Fibroblast of skin of right quadriceps (primary cell): ENCODE data around the gene STK40.

Experiments
- DNase-seq: peaks from one replicate; pipeline ENCODE4 v3.0.0-alpha.2; 2013

The STK40 gene

DNA sequence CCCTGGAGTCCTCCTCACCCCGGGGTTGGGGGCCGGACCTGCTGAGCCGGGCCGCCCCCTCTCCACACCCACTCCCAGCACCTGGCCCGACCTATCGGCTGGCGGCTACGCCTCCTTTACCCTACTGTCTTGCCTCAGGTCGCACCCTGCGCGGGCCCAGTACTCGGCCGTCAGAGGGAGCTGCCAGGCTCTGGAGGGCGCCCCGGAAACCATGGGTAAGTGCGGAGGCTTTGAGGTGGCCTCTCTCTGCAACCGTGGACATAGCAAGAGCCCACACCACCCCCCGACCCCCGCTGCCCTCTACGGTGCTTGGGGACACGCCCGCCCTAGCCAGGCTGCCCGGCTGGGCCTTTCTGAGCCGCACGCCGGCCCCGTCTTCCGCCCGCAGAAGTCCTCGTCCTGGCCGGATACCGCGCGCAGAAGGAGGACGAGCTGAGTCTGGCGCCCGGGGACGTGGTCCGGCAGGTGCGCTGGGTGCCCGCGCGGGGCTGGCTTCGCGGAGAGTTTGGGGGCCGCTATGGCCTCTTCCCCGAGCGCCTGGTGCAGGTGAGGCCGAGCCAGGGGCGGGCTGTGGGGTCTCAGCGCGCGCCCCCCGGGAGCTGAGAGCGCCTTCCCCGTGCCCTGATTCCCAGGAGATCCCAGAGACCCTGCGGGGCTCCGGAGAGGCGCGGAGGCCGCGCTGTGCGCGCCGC lies 79.4 kb downstream of the STK40 start, which contains the start of gene SH3D21:
Gene SH3D21, plus strand, starts transcription at position 159 of the 692 bp plus-strand sequence. Its CDS starts 53 bp downstream, at position 212.
- no peak for DNase-seq

DNA sequence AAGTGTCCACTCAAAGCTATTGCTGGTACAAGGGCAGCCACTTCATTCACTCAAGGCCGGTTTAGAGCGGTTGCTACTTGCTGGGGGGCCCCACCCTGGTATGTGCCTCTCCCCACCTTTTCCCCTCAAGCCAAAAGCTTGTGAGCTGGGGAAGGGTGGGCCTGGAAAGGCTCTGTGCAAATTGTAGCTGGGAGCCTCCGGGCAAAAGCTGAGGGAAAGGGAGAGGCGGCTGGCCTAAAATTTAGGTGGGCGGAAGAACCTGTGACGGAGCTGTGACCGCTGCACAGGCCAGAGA lies 79.9 kb downstream of the STK40 start:
- DNase-seq: no peak

DNA sequence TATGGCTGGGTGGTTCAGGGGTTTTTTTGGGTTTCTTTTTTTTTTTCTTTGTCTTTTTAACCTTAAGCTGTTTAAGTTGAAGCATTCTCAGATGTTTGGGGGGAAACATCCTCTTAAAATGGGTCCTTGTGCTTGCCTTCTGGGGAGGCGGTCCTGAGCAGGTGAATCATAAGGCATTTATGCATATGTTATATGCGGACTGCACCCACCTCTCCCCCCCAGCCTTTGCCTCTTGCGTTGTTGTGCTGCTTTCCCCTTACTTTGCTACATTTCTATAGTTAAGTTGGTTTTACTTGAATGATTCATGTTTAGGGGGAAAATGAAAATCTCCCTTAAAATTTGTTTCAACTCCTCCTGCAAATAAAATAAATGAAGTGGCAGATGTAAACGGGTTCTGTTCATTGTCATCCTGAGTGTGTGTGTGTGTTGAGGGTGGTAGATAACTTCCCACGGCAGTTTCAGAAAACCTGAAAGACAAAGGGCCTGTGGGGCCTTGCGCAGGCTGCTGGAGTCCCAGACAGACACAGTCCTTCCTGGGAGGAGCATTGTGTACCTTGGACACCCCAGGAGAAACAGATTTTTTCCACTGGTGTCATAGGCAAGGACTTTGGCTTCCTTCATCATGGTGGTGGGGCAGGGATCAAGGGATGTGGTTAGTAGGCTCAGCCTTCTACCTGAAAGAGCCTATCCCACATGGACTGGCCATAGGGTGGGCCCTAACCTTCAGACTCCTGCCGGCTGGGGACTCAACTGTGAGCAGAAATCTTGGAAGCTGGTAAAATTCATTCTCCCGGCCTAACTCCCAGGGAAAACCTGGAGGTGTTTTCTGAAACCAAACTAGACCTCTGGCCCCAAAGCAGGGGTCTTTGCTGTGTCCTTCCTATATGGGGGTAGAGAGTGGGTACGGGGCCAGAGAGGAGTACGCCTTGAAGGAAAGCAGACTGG lies 80.5 kb downstream of the STK40 start:
- no peak for DNase-seq

DNA sequence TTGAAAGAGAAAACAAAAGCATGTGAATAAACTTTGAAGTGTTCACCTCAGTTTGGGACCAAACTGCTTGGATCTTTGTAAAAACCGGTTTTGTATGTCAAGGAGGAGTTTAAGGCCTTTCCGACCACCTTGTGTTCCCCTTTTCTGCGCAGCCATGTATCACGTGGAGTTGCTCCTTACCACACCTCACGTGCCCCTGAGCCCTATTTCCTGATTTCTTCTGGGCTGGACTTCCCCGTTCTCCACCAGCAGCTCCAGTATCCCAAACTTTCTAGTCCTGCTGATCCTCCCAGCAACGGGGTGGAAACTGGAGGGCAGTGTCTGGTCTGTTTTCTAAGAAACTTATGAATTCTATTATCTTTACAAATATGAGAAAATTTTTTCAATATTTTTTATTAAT lies 81.2 kb downstream of the STK40 start:
- DNase-seq: no peak

DNA sequence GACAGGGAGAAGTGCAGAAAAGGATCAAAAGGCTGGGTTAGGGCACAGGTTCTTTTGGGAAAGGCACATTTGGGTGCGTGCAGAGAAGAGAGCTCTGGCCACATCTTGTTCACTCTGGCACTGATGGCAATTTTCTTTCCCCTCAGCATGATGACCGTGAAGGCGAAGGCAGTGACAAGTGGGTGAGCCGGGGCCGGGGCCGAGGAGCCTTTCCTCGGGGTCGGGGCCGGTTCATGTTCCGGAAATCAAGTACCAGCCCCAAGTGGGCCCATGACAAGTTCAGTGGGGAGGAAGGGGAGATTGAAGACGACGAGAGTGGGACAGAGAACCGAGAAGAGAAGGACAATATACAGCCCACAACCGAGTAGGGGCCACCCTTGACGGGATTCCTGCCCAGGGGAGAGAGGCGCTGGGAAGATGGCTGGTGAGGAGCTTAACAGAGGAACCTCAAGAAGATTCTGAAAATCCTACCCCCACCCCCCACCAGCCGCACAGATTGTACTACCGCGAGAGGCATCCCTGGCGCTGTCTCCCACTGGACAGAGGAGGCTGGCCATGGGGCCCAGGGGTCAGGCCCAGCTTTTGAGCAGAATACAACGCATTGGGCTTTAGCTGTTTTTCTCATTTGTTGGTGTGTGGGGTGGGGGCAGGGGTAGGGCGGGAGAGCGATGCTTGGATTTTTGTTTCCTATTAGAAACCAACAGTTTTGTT lies 81.9 kb downstream of the STK40 start:
- no peak for DNase-seq

DNA sequence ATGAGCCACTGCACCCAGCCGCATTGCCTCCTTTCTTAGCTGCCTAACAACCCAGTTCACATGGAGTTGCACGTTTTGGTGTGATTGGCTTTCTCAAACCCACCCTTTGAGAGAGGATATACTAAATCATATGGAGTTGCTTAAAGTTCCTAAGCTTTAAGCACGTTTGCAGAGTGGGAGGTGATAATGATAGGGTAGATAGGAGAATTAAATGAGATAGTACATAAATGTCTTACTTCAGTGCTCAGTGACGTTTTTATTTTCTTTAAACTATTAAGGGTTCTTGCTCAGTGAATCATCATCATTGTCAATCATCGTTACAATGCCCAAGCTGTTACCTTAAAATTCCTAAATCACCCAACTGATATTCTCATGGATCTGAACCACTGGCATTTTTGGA lies 82.5 kb downstream of the STK40 start:
- no peak for DNase-seq

DNA sequence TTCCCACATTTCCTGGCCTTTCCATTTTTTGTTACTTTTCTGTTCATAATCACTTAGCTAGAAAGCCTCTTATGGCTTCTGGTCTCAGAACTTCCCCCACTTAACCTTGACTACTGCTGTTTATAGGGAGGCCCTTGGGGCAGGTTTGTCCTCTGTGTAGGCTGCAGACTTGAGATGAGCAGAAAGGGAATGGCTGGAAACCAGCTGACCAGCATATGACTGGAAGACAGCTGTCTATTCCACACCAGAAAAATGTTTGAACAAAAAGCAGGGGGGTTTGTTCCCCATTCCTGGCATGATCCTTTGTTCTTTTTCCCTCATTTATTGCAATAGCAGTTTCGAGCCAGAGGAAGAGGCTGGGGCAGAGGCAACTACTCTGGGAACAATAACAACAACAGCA lies 84.5 kb downstream of the STK40 start:
- no peak for DNase-seq

DNA sequence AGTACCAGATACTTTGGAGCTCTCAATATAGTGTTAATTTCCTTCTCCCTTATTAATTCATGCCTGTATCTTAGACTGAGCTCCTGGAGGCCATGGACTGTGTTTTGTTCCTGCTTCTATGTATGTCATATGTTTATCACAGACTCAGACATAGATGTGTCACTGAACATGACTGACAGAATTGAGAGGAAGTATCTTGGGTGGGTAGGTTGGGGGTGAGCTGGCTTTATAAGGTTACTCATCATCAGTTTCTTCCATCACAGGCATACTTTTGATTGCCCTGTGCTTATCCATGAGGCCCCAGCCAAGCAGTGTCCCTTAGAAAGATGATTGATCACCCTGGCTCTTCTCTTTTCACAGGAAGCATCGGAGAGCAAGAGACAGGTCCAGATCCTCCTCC lies 85.2 kb downstream of the STK40 start:
- DNase-seq: no peak

DNA sequence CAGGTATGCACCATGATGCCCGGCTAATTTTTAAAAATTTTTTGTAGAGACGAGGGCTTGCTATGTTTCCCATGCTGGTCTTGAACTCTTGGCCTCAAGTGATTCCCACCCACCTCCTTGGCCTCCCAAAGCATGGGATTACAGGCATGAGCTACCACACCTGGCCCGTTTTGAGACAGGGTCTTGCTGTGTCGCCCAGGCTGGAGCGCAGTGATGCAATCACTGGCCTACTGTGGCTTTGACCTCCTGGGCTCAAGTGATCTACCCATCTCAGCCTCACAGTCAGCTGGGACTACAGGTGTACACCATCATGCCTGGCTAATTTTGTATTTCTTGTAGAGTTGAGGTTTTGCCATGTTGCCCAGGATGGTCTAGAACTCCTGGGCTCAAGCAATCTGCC lies 87.1 kb downstream of the STK40 start:
- DNase-seq: no peak

DNA sequence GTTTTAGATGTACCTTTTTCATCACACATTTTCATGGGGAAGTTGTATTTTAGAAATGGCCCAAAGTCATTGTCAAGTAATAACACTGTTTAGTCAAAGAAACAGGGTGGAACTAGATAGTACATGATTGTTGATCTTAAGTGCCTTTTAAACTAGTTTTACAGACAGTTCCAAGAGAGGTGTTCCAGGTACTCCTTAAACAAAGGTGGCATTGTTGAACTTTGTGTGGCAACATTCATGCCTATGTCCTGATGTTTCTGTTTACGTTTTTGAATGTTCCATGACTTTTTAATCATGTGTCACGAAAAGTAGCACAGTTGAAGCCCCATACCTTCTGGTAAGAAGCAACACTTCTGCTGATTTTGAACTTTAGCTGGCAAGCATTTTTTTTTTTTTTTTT lies 88.7 kb downstream of the STK40 start:
- no peak for DNase-seq

DNA sequence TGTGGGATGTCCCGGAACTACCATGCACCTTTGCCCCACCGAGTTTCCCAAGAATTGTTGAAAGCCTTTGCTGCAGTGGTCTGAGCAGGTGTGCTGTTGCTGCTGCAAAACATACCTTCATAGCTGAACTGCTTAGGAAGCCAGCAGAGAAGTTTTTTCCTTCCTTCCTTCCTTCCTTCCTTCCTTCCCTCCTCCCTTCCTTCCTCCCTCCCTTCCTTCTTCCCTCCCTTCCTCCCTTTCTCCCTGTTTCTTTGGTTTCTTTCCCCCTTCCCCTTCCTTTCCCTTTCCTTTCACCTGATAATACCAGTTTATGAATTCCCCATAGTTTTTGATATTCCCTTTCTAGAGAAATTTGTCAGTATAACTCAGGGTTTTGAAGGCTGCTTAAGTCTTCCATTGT lies 90.3 kb downstream of the STK40 start:
- no peak for DNase-seq
